HepG2 (cell line): ENCODE data around the gene INPP1. TPM values are rescaled to one million over a fixed set of nuclear protein-coding genes. Genes with fewer than 3 reads are reported as not detected.

ENCODE experiments used
- ELF3 ChIP-seq: IDR thresholded peaks from 2 replicates; pipeline ENCODE4 v1.6.1; 2016; ENCODE audit warnings: missing genetic modification reagents, missing compliant biosample characterization
- FOXM1 ChIP-seq: sonication (generic); formaldehyde crosslinking; IDR thresholded peaks from 2 replicates; pipeline ENCODE4 v1.5.0; 2020; ENCODE audit warnings: missing genetic modification reagents
- HNRNPL ChIP-seq: fragments of 200-400 bp; formaldehyde crosslinking; IDR thresholded peaks from 2 replicates; pipeline ENCODE4 v1.6.1; 2017; ENCODE audit warnings: mild to moderate bottlenecking, low read depth, low read length
- MXI1 ChIP-seq: IDR thresholded peaks from 3 replicates; pipeline ENCODE4 v1.6.1; 2012; ENCODE audit warnings: low read depth, low read length, inconsistent platforms, borderline replicate concordance
- MYC ChIP-seq: sonication (generic); formaldehyde crosslinking; IDR thresholded peaks from 2 replicates; pipeline ENCODE4 v1.9.0; 2021; ENCODE audit warnings: missing genetic modification reagents, borderline replicate concordance
- NCOA1 ChIP-seq: sonication (generic); formaldehyde crosslinking; IDR thresholded peaks from 2 replicates; pipeline ENCODE4 v1.9.0; 2021; ENCODE audit warnings: missing genetic modification reagents
- NR3C1 ChIP-seq: sonication (generic); formaldehyde crosslinking; IDR thresholded peaks from 2 replicates; pipeline ENCODE4 v1.4.0; 2020; ENCODE audit warnings: missing genetic modification reagents
- SMAD1 ChIP-seq: sonication (generic); formaldehyde crosslinking; IDR thresholded peaks from 2 replicates; pipeline ENCODE4 v1.4.0; 2020; ENCODE audit warnings: missing genetic modification reagents, low read depth, mild to moderate bottlenecking, borderline replicate concordance
- YEATS4 ChIP-seq: sonication (generic); formaldehyde crosslinking; IDR thresholded peaks from 2 replicates; pipeline ENCODE4 v1.4.0; 2020; ENCODE audit warnings: missing genetic modification reagents, borderline replicate concordance
- ZBTB21 ChIP-seq: sonication (generic); formaldehyde crosslinking; IDR thresholded peaks from 2 replicates; pipeline ENCODE4 v1.4.0; 2020; ENCODE audit warnings: missing genetic modification reagents
- ZNF232 ChIP-seq: sonication (generic); formaldehyde crosslinking; IDR thresholded peaks from 2 replicates; pipeline ENCODE4 v1.4.0; 2020; ENCODE audit warnings: missing genetic modification reagents, borderline replicate concordance
- ZNF335 ChIP-seq: sonication (generic); formaldehyde crosslinking; IDR thresholded peaks from 2 replicates; pipeline ENCODE4 v1.4.0; 2020; ENCODE audit warnings: missing genetic modification reagents
- ZNF629 ChIP-seq: sonication (generic); formaldehyde crosslinking; conservative IDR thresholded peaks from 2 replicates; pipeline ENCODE4 v1.5.0; 2020; ENCODE audit warnings: missing genetic modification reagents
- ZNF790 ChIP-seq: sonication (generic); formaldehyde crosslinking; IDR thresholded peaks from 2 replicates; pipeline ENCODE4 v1.8.0; 2022; ENCODE audit warnings: missing genetic modification reagents, mild to moderate bottlenecking, borderline replicate concordance
- ZSCAN25 ChIP-seq: sonication (generic); formaldehyde crosslinking; IDR thresholded peaks from 2 replicates; pipeline ENCODE4 v1.8.0; 2022; ENCODE audit warnings: mild to moderate bottlenecking, missing genetic modification reagents
- polyA plus RNA-seq, 8 experiments: library from polyadenylated mRNA; depleted of rRNA in 3 of 8; stranded (reverse) in 7 of 8; unstranded in 1 of 8; fragments of >200 nt; fragmentation: Illumina TruSeq in 4 of 8; extraction: Trizol in 4 of 8; gene quantifications; 2 replicates each; pipeline versions ENCODE4 v1.2.1 to v1.2.3, GENCODE V29; 2011 to 2016; ENCODE audit warnings: low read depth in 4 of 8, missing spikeins in 1 of 8, mixed read lengths in 1 of 8; ENCODE audit not compliant: insufficient read depth in 1 of 8
- total RNA-seq, 5 experiments: library from RNA; depleted of rRNA; stranded (reverse); fragments of >200 nt; fragmentation: Illumina TruSeq; extraction: Trizol; gene quantifications; 2 replicates each; pipeline ENCODE4 v1.2.3, GENCODE V29; 2016; ENCODE audit warnings: low read depth in 1 of 5
- TF ChIP-seq, protein P1 (sequence below): sonication (generic); formaldehyde crosslinking; conservative IDR thresholded peaks from 2 replicates; pipeline ENCODE4 v1.4.0; 2020; ENCODE audit warnings: mild to moderate bottlenecking, missing genetic modification reagents, moderate library complexity
- TF ChIP-seq, protein P2 (sequence below): sonication (generic); formaldehyde crosslinking; conservative IDR thresholded peaks from 2 replicates; pipeline ENCODE4 v1.4.0; 2020; ENCODE audit warnings: missing genetic modification reagents
- TF ChIP-seq, protein P3 (sequence below): IDR thresholded peaks from 2 replicates; pipeline ENCODE4 v1.6.1; 2016; ENCODE audit warnings: low read depth, control low read depth
- TF ChIP-seq, protein P4 (sequence below): sonication (generic); formaldehyde crosslinking; IDR thresholded peaks from 2 replicates; pipeline ENCODE4 v1.4.0; 2020; ENCODE audit warnings: missing genetic modification reagents

Gene INPP1
- total and polyA plus RNA-seq, 2 of the 13 experiments (the other 11 are each of a cell fraction or from before 2014, with no cell fraction given): 10.0 to 13.3 TPM

DNA sequence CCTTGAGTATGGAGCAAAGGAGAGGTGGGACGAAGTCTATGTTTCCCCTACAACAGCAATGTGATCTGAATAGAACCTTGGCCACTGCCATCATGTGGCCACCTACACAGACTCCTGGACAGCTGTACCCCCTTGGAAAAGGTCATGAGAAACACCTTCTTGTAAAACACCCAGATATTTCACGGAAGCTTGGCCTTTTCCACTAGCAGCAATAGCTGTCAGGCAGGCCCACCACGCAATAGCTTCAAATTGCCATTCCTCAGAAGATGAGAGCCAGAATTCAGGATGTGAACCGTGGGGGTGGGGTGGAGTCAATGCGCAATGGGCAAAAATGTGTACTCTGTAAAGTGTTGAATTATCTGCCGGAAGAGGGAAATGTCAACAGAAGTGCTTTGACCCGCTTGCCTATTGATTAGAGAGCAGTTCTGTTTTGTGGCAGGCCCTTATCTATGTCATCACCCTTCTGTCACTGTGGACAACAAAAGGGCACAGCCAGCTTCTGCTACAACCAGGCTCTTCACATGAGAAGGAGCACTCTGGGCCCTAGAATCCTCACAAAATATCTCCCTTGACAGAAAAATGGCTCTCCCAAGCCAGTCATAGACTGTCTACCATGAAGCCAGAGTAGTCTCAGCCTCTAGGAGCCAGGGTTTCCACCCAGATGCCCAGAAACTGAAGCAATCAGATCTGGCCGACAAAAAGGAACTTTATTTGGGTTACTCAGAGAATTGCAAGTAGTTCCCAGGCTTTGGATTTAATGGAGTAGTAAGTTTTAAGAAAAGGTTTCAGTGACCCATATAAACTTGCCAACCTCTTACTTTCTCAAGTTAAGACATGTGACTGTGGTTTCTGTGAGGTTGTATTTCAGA is 9.5 kb downstream of the INPP1 start (continued):
- TF ChIP-seq, protein P1, sequence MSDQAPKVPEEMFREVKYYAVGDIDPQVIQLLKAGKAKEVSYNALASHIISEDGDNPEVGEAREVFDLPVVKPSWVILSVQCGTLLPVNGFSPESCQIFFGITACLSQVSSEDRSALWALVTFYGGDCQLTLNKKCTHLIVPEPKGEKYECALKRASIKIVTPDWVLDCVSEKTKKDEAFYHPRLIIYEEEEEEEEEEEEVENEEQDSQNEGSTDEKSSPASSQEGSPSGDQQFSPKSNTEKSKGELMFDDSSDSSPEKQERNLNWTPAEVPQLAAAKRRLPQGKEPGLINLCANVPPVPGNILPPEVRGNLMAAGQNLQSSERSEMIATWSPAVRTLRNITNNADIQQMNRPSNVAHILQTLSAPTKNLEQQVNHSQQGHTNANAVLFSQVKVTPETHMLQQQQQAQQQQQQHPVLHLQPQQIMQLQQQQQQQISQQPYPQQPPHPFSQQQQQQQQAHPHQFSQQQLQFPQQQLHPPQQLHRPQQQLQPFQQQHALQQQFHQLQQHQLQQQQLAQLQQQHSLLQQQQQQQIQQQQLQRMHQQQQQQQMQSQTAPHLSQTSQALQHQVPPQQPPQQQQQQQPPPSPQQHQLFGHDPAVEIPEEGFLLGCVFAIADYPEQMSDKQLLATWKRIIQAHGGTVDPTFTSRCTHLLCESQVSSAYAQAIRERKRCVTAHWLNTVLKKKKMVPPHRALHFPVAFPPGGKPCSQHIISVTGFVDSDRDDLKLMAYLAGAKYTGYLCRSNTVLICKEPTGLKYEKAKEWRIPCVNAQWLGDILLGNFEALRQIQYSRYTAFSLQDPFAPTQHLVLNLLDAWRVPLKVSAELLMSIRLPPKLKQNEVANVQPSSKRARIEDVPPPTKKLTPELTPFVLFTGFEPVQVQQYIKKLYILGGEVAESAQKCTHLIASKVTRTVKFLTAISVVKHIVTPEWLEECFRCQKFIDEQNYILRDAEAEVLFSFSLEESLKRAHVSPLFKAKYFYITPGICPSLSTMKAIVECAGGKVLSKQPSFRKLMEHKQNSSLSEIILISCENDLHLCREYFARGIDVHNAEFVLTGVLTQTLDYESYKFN (CRISPR knock-in tag): peak; percentile 100
- TF ChIP-seq HNRNPL (no peak), ZNF232 (CRISPR knock-in tag) (peak; percentile 75; the same call in 1 of the 2 replicates), SMAD1 (peak; percentile 59; the same call in 1 of the 2 replicates), NR3C1 (CRISPR knock-in tag) (no peak), ZNF335 (CRISPR knock-in tag) (peak; percentile 68; the same call in 1 of the 2 replicates), YEATS4 (CRISPR knock-in tag) (peak; percentile 43; the same call in 1 of the 2 replicates), ELF3 (CRISPR knock-in tag) (peak; percentile 98), ZNF629 (CRISPR knock-in tag) (0 out of 2 replicates have a peak, but pooled peaks have one; percentile 7), MYC (peak; percentile 25; the same call in 1 of the 2 replicates), MXI1 (peak; percentile 76; the same call in 1 of the 3 replicates), ZBTB21 (CRISPR knock-in tag) (peak; percentile 79), NCOA1 (CRISPR knock-in tag) (peak; percentile 92; the same call in 1 of the 2 replicates), ZSCAN25 (CRISPR knock-in tag) (peak; percentile 83; the same call in 1 of the 2 replicates), ZNF790 (peak; percentile 80; the same call in 1 of the 2 replicates), FOXM1 (no peak)
- TF ChIP-seq, protein P2, sequence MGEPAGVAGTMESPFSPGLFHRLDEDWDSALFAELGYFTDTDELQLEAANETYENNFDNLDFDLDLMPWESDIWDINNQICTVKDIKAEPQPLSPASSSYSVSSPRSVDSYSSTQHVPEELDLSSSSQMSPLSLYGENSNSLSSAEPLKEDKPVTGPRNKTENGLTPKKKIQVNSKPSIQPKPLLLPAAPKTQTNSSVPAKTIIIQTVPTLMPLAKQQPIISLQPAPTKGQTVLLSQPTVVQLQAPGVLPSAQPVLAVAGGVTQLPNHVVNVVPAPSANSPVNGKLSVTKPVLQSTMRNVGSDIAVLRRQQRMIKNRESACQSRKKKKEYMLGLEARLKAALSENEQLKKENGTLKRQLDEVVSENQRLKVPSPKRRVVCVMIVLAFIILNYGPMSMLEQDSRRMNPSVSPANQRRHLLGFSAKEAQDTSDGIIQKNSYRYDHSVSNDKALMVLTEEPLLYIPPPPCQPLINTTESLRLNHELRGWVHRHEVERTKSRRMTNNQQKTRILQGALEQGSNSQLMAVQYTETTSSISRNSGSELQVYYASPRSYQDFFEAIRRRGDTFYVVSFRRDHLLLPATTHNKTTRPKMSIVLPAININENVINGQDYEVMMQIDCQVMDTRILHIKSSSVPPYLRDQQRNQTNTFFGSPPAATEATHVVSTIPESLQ (CRISPR knock-in tag): peak; percentile 29; the same call in 1 of the 2 replicates
- TF ChIP-seq, protein P3, sequence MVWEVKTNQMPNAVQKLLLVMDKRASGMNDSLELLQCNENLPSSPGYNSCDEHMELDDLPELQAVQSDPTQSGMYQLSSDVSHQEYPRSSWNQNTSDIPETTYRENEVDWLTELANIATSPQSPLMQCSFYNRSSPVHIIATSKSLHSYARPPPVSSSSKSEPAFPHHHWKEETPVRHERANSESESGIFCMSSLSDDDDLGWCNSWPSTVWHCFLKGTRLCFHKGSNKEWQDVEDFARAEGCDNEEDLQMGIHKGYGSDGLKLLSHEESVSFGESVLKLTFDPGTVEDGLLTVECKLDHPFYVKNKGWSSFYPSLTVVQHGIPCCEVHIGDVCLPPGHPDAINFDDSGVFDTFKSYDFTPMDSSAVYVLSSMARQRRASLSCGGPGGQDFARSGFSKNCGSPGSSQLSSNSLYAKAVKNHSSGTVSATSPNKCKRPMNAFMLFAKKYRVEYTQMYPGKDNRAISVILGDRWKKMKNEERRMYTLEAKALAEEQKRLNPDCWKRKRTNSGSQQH (CRISPR knock-in tag): peak; percentile 76
- TF ChIP-seq, protein P4, sequence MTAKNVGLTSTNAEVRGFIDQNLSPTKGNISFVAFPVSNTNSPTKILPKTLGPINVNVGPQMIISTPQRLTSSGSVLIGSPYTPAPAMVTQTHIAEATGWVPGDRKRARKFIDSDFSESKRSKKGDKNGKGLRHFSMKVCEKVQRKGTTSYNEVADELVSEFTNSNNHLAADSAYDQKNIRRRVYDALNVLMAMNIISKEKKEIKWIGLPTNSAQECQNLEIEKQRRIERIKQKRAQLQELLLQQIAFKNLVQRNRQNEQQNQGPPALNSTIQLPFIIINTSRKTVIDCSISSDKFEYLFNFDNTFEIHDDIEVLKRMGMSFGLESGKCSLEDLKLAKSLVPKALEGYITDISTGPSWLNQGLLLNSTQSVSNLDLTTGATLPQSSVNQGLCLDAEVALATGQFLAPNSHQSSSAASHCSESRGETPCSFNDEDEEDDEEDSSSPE (CRISPR knock-in tag): peak; percentile 57; the same call in 1 of the 2 replicates
